ENCODE data around the gene CADPS2.
"Not testable (repeated sequence)": the region's sequence is repeated elsewhere in the genome, so short reads cannot be mapped to it uniquely, and the experiment has no call there.

Gene CADPS2

DNA sequence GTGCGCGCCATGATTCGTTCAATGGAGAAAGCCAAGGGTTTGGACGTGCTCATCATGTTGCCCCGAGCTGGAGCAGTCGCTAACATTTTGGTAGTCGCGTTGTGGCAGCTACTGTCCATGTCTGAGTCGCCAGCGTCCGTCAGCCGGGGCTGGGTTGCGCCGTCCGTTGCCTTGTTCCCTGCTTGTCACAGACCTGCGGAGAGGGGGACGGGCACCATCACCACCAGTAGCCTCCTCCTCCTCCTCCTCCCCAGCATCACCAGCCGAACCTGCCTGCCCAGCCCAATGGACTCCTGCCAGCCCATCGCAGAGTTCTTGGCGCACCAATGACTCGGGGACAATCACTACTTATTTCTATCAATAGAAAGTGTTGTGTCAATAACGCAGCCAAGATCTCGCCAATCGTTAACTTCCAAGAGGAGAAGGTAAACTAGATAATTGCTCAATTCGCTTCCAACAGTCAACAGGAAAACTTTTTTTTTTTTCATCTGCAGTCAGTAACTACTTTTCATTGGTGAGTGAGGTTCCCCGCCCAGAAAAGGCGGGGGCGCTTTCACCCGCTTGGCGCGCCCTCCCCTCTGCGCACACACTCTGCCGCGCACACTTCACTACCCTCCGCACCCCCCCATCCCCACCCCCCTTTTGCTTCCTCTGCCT, 581.8 kb downstream of the CADPS2 start, which contains the start of gene FEZF1:
TSS of gene FEZF1 (minus strand) at position 432 of the 657 bp plus-strand sequence. CDS start at position 119, 313 bp downstream.
- no peak for DNase-seq

GRCh38 chr7:122303531-122304318, 582.5 kb downstream of the CADPS2 start:
- DNase-seq: no peak

GRCh38 chr7:122302761-122303530, 583.3 kb downstream of the CADPS2 start:
- DNase-seq: no peak

GRCh38 chr7:122301858-122302760, 584.2 kb downstream of the CADPS2 start:
- DNase-seq: no peak

- no peak for DNase-seq
Measured at GRCh38 chr7:122300956-122301833, 585.1 kb downstream of the CADPS2 start.

GRCh38 chr7:122300211-122300932, 585.9 kb downstream of the CADPS2 start:
- DNase-seq: no peak

DNA sequence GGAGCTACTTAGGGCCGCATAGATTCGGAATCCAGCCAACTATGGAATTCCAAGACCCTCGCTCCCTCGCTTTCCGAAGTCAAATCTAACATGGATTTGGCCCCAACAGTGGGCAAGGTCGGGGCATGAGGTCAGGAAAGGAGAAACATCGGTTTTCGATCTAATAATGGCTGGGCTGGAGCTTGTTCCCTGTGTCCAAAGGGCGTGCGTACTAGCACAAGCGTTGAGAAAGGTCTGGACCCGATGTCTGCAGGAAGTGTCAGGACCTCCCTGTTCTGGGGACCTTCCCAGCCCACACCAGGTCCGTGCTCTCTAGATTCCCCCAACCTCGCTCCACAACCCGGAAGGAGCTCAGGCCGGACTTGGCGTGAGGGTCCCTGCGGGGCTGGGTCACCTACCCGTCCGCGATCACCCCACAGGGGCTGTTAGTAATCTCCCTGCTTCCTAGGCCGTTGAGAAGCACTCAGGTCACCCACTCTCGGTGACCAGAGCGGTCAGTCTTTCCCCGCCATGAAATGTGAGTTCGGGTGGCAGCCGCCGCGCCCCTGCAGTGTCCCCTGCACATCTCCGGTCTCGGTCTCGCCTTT, 586.5 kb downstream of the CADPS2 start:
- no peak for DNase-seq

GRCh38 chr7:122298618-122299017, 587.6 kb downstream of the CADPS2 start:
- DNase-seq: no peak

- DNase-seq: no peak
Measured at GRCh38 chr7:122298131-122298530, 588.1 kb downstream of the CADPS2 start.

GRCh38 chr7:122291189-122291588, 595.1 kb downstream of the CADPS2 start:
- no peak for DNase-seq

DNA sequence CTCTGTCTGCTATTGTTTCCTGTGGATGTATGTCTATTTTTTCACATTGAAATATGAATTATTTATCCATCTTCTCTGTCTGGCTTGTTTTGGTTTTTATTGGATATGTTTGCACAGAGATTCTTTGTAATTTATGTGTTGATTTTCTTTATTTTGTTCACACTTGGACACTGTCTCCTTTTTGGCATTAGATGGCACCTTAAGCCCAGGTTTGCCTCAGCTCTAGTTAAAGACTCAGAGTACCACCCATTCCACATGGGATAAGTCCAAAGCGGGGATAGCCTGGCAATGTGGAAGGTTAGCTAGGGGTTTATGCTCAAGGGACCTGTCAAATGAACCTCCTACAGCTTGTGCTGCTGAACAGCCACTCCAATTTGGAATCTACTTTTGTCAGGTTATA, 595.8 kb downstream of the CADPS2 start:
- DNase-seq: no peak

GRCh38 chr7:122289426-122289825, 596.8 kb downstream of the CADPS2 start:
- DNase-seq: no peak

GRCh38 chr7:122284608-122285007, 601.7 kb downstream of the CADPS2 start:
- not testable (repeated sequence) for DNase-seq

GRCh38 chr7:122273117-122273516, 613.1 kb downstream of the CADPS2 start:
- DNase-seq: no peak

GRCh38 chr7:122269241-122269640, 617.0 kb downstream of the CADPS2 start:
- DNase-seq: no peak

Data from activated T-cell treated with anti-CD3 and anti-CD28 coated beads for 4 hours (primary cell).